ENCODE measurements around the gene XRRA1.

- TF ChIP-seq CTCF (conservative IDR thresholded peaks at IDR 0.05; ENCODE audit: low read length), result no peak
- TF ChIP-seq EZH2phosphoT487 (IDR thresholded peaks at IDR 0.05; ENCODE audit: borderline replicate concordance), result no peak
These were observed 85.5 kb downstream of the XRRA1 start for GRCh38 chr11:74863410-74863809.
